WI38 (cell line): Measurements from ENCODE around the gene HOXA10.

Experiments used
- H3K4me3 ChIP-seq: 2 replicates; pipeline ENCODE4 v1.5.1; 2011; ENCODE audit warnings: low read depth, mild to moderate bottlenecking, control low read depth, low read length
- TF ChIP-seq, protein P1 (sequence below): IDR thresholded peaks from 2 replicates; pipeline ENCODE4 v1.5.1; 2012; ENCODE audit warnings: low read depth, mild to moderate bottlenecking, control low read depth, low read length

HOXA10 gene

DNA sequence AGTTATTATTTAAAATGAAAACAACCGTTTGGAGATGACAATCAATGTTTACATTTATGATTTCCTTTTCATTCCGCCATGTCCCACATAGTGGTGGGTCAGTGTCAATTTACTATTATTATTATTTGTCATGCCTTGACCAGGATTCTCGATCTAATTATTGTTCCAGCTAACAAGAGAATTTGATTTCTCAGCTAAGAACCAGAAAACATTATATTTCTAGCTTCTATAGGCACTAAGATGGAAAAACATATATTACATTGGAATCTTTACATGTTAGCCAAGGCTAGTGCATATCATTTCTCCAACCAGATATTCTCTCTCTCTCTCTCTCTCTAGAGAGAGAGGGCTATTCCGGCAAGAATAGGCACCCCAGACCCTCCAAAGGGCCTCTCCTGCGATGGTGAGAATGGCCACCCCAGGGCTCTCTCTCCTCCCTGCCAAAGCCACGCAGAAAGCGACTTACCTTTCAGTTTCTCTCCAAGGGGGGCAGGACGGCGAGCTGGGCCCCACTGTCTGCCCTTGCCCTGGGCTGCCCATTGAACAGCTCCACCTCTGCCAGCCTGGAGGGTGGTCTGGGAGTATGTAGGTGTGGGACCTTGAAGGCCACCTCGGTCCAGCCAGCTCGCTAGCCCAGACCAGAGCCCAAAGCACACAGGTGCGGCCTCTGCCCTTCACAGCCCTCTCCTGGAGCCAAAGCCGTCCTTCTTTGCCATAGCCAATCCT is 24.1 kb downstream of the HOXA10 start:
- H3K4me3 ChIP-seq = no peak overlapping the region
- TF ChIP-seq, protein P1, sequence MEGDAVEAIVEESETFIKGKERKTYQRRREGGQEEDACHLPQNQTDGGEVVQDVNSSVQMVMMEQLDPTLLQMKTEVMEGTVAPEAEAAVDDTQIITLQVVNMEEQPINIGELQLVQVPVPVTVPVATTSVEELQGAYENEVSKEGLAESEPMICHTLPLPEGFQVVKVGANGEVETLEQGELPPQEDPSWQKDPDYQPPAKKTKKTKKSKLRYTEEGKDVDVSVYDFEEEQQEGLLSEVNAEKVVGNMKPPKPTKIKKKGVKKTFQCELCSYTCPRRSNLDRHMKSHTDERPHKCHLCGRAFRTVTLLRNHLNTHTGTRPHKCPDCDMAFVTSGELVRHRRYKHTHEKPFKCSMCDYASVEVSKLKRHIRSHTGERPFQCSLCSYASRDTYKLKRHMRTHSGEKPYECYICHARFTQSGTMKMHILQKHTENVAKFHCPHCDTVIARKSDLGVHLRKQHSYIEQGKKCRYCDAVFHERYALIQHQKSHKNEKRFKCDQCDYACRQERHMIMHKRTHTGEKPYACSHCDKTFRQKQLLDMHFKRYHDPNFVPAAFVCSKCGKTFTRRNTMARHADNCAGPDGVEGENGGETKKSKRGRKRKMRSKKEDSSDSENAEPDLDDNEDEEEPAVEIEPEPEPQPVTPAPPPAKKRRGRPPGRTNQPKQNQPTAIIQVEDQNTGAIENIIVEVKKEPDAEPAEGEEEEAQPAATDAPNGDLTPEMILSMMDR = no peak

DNA sequence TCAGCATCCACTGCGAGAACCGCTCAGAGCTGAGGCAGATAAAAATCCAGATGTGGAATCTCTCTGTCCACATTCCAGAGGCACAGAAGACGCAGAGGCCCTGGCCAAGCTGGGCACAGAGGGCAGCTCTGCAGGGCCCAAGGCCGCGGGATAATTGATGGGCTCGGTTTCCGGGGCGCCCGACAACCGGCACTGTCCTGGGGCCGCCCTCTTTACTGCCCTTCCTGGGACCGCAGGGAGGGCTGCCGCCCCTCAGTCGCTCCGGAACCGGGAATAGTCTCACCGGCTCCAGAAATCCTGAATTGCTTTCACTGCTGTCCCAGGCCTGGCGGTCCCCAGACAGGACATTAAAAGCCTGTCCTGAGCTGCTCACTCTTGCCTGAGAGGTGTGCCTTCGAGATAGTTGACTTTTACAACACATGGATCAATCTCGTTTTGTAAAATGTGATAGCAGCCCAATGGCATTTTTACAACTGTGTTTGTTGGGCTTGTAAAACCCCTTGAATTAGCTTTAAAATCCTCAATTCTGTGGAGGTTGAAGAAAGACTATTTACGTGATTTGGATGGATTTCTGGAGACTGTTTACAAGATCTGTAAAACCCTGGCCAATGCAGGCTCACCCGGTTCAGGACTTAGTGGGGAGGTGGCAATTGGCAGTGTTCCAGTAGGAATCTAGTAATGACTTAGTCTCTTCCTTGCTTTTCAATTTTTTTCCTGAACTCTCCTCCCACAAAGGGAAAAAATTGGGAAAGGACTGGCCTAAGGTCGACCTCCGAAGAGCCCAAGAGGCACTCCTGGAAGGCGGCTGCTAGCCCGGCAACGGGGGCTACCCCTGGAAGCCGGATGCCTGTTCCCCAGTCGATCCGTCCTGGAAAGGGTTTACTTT is 25.1 kb downstream of the HOXA10 start:
- TF ChIP-seq, protein P1 = no peak
- no peak overlapping the region for H3K4me3 ChIP-seq

DNA sequence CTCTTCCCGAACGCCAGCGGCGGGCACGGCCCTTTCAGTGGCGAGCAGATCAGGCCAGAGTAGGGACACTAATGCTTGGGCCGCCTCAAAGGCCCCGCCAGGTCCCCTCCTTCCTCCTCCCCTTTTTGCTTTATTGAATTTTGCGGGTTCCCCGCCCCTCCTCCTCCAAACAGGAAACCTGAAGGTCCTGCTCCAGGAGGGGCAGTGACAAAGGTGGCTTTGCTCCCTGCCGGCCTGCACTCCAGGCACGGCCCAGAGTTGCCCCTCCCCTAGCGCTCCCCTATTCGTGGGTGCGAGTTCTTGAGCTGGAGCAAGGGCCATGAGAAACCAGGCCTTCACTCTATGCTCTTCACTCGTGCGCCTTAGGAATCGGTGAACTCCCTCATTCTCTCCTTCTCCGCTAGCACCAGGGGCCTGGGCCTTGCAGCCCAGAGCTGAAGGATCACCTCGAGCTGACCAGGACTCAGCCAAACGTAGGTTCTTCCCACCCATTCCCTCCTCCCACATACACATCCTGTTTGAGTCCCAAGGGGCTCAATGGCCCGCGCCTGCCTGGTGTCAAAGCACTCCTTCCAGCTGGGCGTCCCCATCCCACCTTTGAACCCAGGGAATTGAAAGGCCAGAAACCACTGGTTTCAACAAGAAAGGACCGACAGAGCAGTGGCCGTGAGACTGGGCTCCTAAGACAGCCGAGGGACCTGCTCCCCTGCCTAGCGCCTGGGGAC is 25.9 kb downstream of the HOXA10 start:
- no peak overlapping the region for H3K4me3 ChIP-seq
- TF ChIP-seq, protein P1 = no peak

DNA sequence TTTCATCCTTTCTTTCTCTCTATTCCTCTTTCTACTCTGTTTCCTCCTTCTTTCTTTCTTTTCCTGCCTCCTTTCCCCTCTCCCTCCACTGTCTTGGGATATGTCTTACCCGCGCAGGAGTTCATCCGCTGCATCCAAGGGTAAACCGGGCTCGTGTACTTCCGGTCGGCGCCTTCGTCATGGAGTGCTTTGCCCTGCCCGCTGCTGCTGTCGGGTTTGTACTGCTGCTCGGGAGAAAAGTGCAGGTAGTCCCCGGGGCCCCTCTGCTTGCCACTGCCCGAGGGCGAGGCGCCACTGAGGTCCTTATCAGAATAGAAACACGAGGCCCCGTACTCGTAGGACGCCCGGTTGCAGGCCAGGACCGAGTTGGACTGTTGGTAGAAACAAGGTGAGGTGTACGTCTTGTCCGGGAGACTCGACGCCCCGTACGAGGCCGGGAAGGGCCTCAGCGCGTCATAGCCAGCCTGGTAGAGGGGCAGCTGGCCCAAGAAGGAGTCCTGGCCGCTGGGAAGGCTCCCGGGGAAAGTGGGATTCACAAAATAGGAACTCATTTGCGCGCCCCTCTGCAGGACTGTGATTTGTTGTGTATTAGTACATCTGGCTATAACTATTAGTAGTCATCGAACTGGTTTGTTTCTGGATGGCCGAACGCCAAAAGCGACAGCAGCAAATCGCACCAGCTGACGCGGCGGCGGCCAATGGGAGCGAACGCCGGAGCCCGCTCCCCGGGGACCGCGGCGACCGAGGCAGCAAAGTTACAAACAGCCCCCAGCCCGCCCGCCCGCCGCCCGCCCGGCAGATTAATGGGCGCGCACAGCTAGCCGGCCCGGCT is 26.7 kb downstream of the HOXA10 start, which contains the start of gene HOXA6:
TSS of gene HOXA6 (minus strand) at position 576 of the 832 bp plus-strand sequence. CDS start at position 551, 25 bp downstream.
- no peak within 1 kb of the TSS for H3K4me3 ChIP-seq
- TF ChIP-seq, protein P1 = no peak

DNA sequence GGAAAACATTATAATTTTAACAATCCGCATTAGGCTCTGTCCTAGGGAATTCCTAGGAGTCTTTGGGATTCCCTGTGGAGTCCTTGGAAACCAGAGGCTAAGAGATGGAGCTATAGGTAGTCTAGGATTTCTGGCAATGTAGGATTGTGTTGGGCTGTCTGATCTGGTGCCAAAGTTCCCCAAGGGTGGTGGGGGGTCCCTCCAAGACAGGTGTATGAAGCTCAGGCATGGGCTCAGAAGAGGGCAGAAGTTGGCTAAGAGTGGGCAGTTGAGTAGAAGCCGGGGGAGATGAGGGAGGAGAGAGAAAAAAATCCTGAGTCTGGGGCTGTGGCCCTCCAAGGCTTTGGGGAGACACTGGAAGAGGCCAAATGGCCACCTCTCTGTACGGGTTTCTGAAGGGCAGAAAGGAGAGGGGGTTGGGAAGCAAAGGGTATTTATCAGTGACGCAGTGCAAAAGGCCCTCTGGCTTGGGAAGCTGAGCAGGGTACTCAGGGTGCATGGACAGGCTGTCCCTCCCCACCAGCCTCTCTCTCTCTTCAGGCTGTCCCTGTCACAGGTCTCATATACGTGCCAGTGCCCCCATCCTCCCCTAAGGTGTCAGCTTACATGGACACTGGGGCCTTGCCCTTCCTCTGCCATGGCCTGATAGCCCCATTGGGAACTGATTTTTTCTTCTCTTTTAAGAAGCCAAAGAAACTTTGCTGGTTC is 27.5 kb downstream of the HOXA10 start:
- H3K4me3 ChIP-seq = no peak overlapping the region
- TF ChIP-seq, protein P1 = no peak

DNA sequence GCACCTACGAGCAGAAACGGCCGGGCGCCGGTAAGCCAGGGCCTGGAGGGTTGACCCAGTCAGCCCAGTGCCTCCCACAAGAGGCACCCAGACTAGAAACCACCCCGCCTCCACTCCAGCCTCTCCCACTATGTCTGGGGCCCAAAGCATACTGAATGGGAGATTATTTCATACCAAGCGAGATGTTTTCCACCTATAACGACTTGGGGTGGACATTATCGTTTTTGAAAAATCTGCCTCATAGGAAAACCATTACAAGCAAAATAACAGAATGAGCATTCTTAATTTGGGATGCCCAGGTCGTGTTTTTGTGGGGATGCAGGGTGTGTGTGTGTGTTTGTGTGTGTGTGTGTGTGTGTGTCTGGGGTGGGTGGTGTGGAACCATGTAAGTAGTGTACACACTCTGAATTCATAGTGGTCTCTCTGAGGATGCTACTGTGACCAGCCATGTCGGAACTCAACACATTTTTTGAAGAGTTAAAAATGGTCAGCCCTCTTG is 28.2 kb downstream of the HOXA10 start:
- TF ChIP-seq, protein P1 = no peak
- H3K4me3 ChIP-seq = no peak overlapping the region
